NCI-H2107 treated with DMSO at 0.1 percent for 48 hours (cell line): ENCODE data around the gene CEP104.

ENCODE experiments used
- DNase-seq: peaks from one replicate; lab custom pipeline; 2025; ENCODE audit not compliant: unreplicated experiment; lab: John Stamatoyannopoulos, UW

The CEP104 gene

DNA sequence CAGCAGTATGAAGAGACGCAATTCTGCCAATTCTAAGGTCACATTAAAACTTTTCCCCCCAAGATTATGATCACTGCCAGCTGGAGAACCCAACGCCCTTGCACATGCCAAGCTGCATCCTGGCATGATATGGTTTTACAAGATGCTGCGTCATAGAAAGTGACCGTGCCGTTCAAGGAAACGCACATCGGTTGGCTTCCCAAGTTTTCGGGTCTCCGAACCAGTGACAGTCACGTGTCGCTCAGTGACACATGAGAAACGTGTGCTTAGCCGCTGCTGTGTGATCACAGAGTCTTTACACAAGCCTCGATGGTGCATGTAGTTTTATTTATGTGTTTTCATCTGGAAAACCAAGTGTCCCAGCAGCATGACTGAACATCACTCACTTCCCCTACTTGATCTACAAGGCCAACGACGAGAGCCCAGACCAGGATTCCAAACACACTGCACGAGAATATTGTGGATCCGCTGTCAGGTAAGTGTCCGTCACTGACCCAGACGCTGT is 77.0 kb downstream of the CEP104 start:
- no peak for DNase-seq

DNA sequence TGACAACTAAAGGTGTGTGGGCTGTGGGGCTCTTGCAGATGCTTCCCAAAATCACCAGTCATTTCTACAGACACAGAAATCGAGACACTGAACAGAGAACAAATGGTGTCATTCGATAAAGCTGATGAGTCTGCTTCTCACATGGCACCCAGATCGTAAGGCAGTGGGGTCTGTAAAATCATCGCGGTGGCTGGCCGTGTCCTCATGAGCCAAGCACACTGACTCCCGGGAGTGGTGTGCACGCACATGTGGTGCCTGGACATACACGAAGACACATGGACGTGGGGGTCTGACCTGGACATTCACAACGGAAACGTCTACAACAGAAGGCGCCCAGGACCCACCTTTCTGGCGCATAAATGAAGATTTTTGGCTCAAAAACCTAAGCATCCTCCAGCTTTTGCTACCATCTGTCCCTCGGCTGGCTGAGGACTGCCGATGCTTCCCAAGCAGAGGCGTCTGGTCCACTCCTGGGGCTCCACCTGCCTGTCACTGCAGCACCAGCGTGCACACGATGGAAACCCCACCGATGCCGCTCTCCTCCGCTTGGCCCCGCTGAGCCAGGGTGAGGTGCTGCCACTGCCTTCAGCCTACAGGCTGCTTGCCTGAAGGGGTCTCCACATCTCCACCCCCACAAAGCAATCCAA is 77.6 kb downstream of the CEP104 start:
- DNase-seq: no peak

DNA sequence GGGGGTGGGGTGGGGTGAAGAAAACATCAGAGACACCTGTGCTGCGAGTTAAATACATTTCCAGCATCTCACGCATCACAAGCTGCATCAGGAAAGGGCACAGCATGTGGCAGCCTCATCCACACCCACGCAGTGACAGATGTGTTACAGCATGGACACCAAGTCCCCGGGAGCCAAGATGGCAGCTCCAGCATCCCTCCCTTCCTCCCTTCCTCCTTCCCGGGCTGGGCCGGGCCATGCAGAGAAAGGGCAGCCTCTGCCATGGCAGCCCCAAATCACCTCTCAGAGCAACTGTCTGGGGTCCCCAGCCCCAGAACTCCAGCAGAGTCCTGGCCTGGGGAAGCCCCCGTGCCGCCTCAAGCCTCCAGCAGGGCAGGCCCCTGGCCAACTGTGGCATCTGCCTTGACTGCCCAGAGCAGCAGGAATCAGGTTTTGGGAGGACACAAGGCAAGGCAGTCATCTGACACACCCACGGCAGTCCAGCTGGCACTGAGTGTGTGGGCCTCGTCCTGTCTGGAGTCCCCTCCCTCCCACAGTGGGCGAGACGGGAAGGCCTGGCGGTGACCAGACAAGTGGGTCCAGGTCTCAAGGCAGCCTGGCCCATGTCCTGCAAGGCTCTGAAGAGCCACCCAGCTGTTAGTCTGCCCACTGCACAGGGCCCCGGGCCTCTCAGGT is 78.3 kb downstream of the CEP104 start:
- no peak for DNase-seq

DNA sequence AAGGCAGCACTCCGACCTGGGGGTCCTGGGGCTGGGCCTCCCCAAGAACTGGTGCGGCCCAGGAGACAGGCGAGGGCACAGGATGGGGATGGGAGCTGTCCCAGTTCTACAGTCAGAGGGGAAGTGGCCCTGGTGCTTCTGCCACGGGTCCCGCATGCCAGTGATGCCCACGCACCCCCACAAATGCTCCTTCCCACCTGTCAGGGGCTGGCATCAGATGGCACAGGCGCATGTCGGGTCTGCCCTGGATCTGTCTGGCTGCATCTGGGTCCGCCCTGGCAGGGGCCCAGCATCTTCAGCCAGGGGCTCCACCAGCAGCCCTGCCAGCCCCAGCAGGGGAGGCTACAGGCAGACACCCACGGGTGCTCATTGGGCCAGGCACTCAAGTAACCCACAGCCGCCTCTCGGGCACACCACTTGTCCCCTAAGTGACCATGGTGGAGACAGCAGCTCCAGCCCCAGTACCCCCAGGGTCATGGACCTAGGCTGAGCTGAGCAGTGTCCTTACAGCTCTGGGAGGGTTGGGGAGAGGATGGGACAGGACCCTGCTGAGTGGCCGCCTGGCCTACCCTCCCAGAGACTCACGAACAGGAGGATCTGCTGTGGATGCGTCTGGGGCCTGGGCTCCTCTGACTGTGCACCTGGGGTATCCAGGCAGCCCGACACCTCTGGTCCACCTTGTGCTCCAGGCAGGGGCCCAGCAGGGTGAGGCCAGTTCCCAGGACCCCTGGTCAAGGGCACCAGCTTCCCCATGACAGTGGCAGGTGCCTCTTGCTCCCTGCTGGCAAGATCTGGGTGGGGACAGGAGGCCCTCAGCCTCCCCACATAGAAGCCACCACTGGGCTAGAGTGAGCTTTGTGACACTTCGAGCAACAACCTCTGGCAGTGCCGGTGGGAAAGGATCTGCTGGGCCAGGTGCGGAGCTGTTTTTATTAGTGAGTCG is 79.1 kb downstream of the CEP104 start:
- no peak for DNase-seq

DNA sequence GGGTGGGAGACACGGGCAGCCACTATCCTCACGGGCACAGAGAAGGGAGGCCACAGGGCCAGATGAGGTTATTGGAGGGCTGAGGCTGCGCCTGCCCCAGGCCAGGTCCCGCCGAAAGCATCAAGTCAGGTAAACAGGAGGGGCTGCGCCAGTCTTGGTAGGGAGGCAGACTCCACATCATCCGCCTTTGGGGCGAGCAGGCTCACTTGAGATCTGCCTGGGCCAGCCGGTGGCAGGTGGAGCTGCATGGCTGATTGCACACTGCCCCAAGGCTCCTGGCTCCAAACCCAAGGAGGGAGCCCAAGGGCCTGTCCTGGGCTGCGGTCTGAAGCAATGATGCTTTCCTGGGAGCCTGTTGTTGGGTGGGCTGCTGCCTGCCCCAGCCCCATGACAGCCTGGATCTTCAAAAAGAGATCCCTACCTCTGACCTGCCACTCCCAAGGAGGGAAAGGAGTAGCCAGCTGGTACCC is 79.9 kb downstream of the CEP104 start:
- no peak for DNase-seq

DNA sequence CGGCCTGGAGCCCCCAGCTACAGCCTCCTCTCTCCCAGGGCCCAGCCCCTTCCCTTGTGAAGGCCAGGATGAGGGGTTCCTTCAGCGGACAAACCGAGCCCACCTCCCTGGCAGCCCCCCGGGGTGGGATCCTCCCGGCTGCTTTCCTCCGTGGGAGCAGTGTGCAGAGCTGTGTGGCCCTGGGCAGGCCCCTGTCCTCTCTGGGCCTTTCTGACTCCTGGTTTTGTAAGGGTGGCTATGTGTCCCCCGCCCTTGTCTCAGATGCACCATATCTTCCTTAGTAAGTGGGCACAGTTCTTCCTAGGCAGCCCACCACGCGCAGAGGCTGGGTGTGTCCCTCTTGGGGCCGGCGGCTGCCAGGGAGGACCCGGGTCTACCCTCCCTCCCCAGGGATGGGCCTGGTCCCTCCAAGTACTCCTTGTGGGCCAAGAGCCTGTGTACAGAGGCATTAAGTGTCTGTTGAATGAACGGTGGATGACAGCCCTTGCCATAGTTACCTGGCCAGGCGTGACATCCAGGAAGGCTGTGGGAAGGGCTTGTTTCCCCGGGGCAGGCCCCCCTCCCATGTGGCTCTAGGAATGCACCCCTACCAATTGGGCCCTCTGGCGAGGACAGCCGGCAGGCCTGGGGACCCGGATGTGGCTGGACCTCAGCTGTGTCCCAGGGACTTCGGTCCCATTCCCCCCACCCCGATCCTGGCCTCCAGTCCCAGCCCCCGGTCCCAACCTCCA is 80.6 kb downstream of the CEP104 start:
- DNase-seq: no peak

DNA sequence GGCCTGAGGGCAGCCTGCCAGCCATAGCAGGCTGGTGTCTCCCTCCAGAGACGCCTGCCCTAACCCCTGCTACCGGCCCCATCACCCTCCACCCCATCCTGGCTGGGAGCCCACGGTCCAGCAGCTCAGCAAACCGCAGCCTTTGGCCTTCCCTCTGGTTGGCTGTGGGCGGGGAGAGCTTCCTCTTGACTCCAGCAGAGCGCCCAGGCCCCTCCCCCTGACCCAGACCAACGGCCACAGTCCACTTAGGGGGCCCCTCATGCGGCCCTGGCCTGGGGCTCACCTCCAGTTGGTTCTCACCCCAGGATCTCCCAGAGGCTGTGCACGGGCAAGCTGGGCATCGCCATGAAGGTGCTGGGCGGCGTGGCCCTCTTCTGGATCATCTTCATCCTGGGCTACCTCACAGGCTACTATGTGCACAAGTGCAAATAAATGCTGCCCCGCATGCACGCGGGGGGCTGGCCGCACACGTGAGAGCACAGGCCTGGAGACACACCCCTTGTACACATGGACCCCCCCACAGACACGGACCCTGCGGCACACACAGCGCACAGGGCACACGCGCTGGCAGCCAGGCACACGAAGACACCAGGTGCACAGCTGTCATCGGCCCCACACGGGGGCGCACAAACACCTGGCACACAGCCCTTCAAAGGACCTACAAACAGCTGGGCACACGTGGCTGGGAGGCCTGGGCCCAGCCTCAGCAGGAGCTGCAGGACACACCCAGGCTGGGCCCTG is 81.4 kb downstream of the CEP104 start:
- no peak for DNase-seq

DNA sequence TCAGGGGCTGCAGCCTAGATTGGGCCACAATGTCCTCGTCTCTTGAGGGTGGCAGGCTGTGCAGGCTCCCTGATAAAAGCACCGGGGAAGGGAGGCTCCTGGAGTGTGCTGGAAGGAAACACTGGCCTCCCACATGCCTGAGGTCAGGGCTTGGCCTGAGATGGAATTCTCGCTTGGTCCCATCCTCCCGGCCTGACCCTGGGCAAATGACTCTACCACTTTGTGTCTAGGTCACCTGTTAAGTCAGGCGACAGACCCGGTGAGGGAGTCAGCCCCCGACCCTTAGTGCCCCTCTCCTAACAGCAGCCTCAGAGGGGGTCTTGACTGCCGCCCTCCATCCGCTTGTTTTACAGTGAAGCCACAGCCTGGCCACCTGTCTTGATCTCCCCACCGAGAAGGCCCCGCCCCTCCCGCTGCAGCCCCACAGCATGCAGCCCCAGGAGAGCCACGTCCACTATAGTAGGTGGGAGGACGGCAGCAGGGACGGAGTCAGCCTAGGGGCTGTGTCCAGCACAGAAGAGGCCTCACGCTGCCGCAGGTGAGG is 82.0 kb downstream of the CEP104 start:
- DNase-seq: no peak

DNA sequence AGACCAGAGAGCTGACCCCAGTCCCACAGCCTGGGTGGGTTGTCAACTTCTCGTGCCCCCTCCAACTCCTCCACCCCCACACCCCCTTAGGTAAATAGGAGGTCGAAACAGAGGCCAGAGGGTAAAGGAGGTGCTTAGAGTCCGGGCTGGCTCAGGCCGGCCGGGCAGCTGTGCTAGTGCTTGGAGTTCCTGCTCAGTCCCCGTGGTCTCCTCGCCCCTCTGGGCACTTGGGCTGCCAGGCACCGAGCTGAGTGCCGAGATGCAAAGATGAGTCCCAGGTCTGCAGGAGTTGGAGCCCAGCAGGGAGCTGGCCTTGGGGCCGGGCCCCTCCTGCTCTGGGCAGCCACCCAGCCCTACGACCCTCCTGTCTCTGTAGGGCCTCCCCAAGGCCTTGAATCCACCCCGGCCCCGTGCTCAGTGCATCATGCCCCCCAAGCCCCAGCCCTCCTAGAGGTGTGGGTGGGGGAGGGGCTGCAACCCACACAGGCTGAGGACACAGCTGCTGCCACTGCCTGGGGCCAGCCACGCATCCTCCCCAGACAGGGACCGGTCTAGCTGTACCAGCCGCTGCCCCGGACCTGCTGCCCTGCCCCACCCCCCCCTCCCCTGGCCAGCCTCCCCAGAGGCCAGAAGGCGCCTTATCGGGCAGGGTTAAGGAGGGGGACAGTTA is 82.6 kb downstream of the CEP104 start:
- DNase-seq: no peak

DNA sequence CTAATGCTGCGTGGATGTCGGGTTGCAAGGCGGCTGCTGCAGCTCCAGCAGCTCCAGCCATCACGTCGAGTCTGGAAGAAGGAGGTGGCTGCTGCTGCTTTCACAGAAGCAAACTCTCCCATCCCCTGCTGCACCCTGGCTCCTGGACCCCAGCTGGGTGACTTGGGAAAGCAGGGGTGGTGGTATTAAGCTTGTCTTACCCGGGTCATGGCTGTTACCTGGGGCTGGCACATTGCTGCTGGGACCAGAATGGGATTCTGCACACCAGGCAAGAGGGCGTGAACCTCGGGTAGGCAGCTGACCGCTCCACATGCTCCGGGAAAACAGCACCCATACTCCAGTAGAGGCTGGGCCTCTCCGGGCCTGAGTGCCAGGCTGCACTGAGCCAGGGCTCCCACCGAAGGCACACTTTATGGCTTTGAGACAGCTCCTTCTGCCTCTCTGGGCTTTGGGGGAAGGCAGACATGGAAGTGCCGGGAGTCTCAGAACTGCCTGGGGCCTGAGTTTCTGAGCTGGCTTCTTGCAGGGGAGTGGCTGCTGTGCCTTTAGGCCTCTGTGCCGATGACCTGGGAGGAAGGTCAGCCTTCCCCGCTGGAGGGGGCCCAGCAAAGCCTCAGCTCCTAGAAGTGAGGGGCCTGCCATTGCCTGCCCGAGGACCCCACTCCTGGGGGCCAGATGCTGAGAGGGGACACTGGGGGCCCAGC is 83.3 kb downstream of the CEP104 start:
- DNase-seq: no peak

DNA sequence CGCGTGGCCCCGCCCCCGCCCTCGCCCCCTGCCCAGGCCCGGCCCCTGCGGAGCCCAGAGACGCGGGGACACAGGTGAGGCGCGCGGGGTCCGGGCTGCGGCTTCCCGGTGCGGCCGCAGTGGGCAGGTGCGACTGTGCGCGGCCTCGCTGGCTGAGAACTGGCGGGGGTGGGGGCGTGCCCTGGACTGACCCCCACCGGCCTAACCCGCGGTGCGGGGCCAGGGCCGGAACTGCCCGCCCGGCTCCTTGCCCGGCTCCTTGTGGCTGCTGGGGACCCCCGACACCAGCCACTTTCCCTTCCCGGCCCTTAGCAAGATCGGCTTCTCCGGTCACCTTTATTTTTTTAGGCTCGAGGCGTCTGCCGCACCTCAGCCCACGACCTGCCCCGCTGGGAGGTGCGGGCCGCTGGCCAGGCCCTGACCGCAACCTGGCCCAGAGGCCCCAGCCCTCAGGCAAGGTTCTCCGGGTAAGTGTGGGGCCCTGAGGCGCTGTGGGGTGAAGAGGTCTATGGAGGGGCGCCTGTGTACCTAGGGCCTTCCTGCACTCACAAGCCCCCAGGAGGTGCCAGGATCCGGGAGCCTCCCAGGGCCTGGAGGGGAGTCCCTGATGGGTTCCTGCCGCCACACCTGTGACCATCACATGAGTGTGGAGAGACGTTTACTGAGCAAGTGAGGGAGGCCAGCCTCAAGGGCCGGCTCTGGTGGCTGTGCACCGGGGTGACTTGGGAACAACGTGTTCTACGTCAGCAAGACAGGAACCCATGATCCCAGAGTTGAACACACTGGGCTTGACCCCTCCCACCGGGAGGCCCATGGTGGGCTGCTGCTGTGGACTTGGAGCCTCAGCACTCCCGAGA is 84.1 kb downstream of the CEP104 start, which contains the start of gene SMIM1:
Gene SMIM1, plus strand, starts transcription at position 35 of the 857 bp plus-strand sequence. CDS start 2,625 bp downstream, outside the sequence.
- no peak for DNase-seq

DNA sequence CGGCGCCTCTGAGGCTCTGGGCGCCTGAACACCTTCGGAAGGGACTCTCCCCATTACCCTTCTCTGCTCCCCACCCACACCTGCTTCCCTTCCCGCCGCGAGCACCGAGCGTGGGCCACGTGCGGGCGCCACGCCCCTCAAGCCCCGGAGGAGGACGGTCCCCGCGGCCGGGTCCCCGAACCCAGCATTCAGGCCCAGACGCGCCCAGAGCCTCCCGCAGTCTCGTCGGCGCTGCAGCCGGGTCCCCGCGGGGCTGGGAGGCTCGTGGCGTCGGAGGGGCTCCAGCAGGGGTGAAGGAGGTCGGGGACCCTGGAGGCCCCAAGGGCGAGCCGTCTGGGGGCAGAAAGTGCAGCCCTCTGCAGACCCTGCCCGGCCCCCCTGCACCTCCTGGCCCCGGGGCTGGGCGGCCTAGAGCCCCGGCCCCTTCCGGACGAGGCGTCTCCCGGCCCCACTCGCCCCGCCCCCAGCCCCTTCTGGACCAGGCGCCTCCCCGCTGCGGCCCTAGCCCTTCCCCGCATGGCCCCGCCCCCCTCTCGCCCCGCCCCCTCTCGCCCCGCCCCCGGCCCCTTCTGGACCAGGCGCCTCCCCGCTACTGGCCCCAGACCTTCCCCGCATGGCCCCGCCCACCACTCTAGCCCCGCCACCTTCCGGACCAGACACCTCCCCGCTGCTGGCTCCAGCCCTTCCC is 84.8 kb downstream of the CEP104 start:
- DNase-seq: no peak

DNA sequence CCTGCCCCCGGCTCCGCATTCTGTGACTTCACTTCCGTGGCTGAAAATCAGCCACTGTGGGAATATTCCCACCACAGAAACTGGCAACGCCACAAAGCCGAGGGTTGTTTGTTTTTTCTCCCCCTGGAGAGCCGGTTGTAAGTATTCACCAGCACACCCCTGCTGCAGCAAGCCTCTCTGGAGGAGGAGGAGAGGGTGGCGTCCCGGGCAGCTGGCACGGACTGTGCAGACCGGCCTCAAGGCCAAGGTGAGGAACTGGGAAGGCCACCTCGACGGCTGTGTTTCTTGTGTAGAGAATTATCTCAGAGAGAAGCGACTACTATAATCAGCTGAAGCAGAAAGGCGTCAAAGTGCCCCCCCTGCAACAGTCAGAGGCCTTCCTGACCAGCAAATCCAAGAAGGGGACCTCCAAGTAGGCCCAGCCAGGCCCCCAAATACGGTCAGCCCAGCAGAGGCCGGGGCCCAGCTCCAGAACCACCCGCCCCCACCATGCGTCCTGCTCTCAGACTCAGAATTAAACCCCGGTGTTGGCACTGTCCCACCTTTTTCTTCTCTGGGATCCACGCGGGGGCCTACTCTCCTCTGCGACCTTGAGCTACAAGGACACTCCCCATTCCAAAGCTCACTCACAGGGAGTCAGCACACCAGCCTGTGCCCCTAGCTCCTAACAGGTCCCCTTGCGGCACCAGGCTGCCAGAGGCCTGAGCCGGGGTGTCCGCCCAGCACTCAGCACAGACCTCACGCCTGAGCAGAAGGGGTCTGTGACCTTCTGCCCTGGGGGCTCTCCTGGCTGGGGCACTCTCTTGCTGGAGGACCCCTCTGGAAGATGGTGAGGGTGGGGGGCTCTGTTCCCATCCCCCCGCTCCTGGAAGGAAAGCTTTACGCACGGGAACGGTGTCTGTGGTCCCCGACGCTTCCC is 85.6 kb downstream of the CEP104 start:
- DNase-seq: no peak

DNA sequence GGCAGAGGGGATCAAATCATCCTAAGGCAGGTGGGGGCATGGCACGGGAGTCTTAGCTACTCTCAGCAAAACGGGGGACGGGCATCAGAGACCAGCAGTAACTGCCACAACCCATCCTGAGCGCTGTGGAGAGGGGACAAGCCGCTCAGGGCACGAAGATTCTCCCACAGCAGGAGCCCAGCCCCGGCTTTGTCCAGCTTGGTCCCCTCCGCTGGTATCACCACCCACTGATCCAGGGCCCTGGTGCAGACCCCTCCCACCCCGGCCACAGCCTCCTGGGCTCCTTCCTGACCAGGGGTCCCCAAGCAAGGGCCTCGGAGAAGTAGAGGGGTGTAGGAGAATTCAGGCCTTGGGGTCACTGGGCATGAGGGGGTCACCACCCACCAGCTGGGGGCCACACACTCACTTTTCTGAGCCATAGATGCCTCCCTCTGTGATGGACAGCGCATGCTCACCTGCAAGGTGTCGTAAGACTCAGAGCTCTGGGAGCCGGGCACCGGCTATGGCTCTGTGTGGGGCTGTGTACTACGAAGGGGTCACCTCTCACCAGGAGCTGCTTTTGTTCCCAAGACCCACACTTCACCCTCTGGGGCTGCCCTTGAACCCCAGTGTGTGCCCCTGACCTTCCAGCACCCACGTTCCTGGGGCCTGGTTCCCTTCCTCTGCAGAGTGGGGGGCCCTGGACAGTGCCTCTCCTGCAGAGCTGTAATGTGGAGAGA is 86.8 kb downstream of the CEP104 start:
- DNase-seq: no peak

DNA sequence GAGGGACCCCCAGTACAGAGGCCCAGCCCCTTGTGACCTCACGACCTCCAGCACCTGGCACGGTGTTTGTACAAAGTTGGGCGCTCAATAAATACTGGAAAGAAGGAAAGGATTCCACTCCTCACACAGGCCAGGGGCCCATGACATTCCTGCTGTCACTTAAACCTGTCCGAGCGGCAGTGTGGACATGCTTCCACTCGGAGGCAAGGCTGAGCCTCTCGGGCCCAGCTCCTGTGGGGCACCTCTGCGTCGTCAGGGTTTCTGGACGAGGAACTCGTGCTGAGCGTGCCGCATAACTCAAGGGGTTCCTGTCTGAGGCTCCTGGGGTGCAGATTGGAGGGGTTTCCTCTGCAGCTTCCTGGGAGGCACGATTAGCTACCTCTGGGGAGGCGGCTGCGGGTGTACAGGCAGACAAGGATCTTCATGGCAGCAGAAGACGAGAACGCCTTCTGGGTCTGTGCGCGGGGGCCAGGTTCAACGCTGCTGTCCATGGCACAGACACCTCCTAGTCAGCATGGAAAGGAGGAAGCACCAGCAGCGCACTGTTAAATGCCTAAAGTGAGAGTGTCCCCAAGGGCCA is 88.1 kb downstream of the CEP104 start:
- no peak for DNase-seq
